Ishikawa (cell line): Measurements from ENCODE around the gene HNF1B.

Experiments
- CEBPB ChIP-seq: IDR thresholded peaks from 2 replicates; pipeline ENCODE4 v1.6.1; 2012
- CREB1 ChIP-seq: IDR thresholded peaks from 2 replicates; pipeline ENCODE4 v1.6.1; 2012; ENCODE audit warnings: low read depth
- EGR1 ChIP-seq: IDR thresholded peaks from 2 replicates; pipeline ENCODE4 v1.6.1; 2012
- EP300 ChIP-seq: IDR thresholded peaks from 2 replicates; pipeline ENCODE4 v1.6.1; 2012; ENCODE audit warnings: borderline replicate concordance
- FOXM1 ChIP-seq: IDR thresholded peaks from 2 replicates; pipeline ENCODE4 v1.6.1; 2012; ENCODE audit warnings: low read depth, borderline replicate concordance
- MAX ChIP-seq: IDR thresholded peaks from 2 replicates; pipeline ENCODE4 v1.6.1; 2012
- NFIC ChIP-seq: IDR thresholded peaks from 2 replicates; pipeline ENCODE4 v1.6.1; 2012
- RAD21 ChIP-seq: IDR thresholded peaks from 2 replicates; pipeline ENCODE4 v1.6.1; 2012; ENCODE audit warnings: low read depth
- REST ChIP-seq: IDR thresholded peaks from 2 replicates; pipeline ENCODE4 v1.6.1; 2012; ENCODE audit warnings: low read depth, mild to moderate bottlenecking
- TAF1 ChIP-seq: IDR thresholded peaks from 2 replicates; pipeline ENCODE4 v1.6.1; 2012; ENCODE audit warnings: low read depth, mild to moderate bottlenecking
- TCF12 ChIP-seq: IDR thresholded peaks from 2 replicates; pipeline ENCODE4 v1.6.1; 2012; ENCODE audit warnings: low read depth
- TEAD4 ChIP-seq: IDR thresholded peaks from 2 replicates; pipeline ENCODE4 v1.6.1; 2012
- USF1 ChIP-seq: IDR thresholded peaks from 2 replicates; pipeline ENCODE4 v1.6.1; 2012
- YY1 ChIP-seq: IDR thresholded peaks from 2 replicates; pipeline ENCODE4 v1.6.1; 2012; ENCODE audit warnings: low read depth
- ZBTB7A ChIP-seq: IDR thresholded peaks from 2 replicates; pipeline ENCODE4 v1.6.1; 2012; ENCODE audit warnings: low read depth

The HNF1B gene

GRCh38 chr17:37744961-37745800 lies at the start of gene HNF1B:
Gene HNF1B (minus strand): TSS chr17:37745059. CDS start chr17:37744884, 175 bp downstream.
- TF ChIP-seq REST (no peak), EGR1 (no peak), TAF1 (no peak), RAD21 (no peak), MAX (no peak)

GRCh38 chr17:37792787-37793186 lies 47.9 kb upstream of the HNF1B start:
- TF ChIP-seq TAF1 (no peak), MAX (no peak), REST (no peak), CEBPB (no peak), RAD21 (no peak), USF1 (no peak), EGR1 (no peak), ZBTB7A (no peak), NFIC (no peak), FOXM1 (no peak), TEAD4 (no peak), YY1 (no peak), EP300 (no peak), TCF12 (no peak), CREB1 (no peak)

- TF ChIP-seq RAD21 (peak; percentile 61), TEAD4 (0 out of 2 replicates have a peak, but pooled peaks have one; percentile 21), FOXM1 (peak; percentile 78; the same call in 1 of the 2 replicates), USF1 (no peak)
Observed at GRCh38 chr17:37791447-37792399, 46.9 kb upstream of the HNF1B start.

GRCh38 chr17:37789771-37790541 lies 45.1 kb upstream of the HNF1B start:
- peak; percentile 30; the same call in 1 of the 2 replicates for TF ChIP-seq TEAD4
- TF ChIP-seq USF1, result no peak
- TF ChIP-seq EGR1, result no peak
- TF ChIP-seq TCF12, result no peak
- TF ChIP-seq EP300, result no peak
- no peak for TF ChIP-seq CREB1
- no peak for TF ChIP-seq YY1
- no peak for TF ChIP-seq REST
- no peak for TF ChIP-seq ZBTB7A
